Left cardiac atrium (tissue), 4 donors: ENCODE measurements around the gene ALX4. TPM values are rescaled to one million over a fixed set of nuclear protein-coding genes. Genes with fewer than 3 reads are reported as not detected.

Experiments
- ATAC-seq, 2 donors: fragments of 200-7000 bp; cut with Tn5 transposase; one replicate each; pipeline ENCODE4 v1.9.1; 2020; ENCODE audit warnings: mild to moderate bottlenecking in 2 of 2, moderate library complexity in 2 of 2
- DNase-seq: peaks from one replicate; pipeline ENCODE4 v3.0.0-alpha.2; 2020
- intact Hi-C, 2 donors: fragments of 100-400 bp; cut with DNase I; formaldehyde crosslinking; loops; one replicate each; pipeline versions ENCODE4 v1.14.1 to v1.15.1; 2022 to 2023
- long read RNA-seq: library from polyadenylated mRNA; unstranded; transcript quantifications from one replicate; pipeline ENCODE4 v2.0.0, GENCODE V29; 2021
- total RNA-seq, 2 donors: library from RNA; stranded (reverse); fragmentation: NEBNext Ultra II Directional; extraction: Animal tissue kit (Norgen Biotek cat#: 25700); gene quantifications; one replicate each; pipeline ENCODE4 v1.2.1, GENCODE V29; 2021
- donor health status: DM: no; HTN: yes; CAD: no.
- donor health status: DM: no; HTN: yes; CAD: no; lungs with severe emphysema.
- donor health status: DM: yes; HTN: yes; CAD: no.
- donor health status: Dilated cardiomyopathy.

Gene ALX4
- total RNA-seq, result under 1 TPM in 1 of 2 donors, not detected in 1; 0.03 TPM
- long read RNA-seq, result 0 reads

GRCh38 chr11:44309478-44310205 is at the start of gene ALX4:
Gene ALX4 (minus strand): TSS chr11:44310139. CDS start chr11:44310062, 77 bp downstream.
- ATAC-seq, result peak; percentile 65 to 68
- intact Hi-C loops, result loop anchor here in 1 of 2 donors (10.0 kb wide), 1 partner anchor 165 kb away; no protein-coding TSS in a partner anchor

GRCh38 chr11:44359162-44359561 is 49.2 kb upstream of the ALX4 start:
- no peak for DNase-seq
- intact Hi-C loops, result no loop called here
- no peak for ATAC-seq

More at GRCh38 chr11:44309478-44310205, at the start of gene ALX4:
- peak; percentile 50 for DNase-seq

GRCh38 chr11:44358713-44359112 is 48.8 kb upstream of the ALX4 start:
- intact Hi-C loops, result no loop called here
- no peak for ATAC-seq
- no peak for DNase-seq

GRCh38 chr11:44357711-44358110 is 47.8 kb upstream of the ALX4 start:
- DNase-seq (no peak), ATAC-seq (no peak)
- intact Hi-C loops, result no loop called here

- intact Hi-C loops, result no loop called here
- no peak for ATAC-seq
- DNase-seq, result no peak
Observed at GRCh38 chr11:44356351-44356750, 46.4 kb upstream of the ALX4 start.

DNA sequence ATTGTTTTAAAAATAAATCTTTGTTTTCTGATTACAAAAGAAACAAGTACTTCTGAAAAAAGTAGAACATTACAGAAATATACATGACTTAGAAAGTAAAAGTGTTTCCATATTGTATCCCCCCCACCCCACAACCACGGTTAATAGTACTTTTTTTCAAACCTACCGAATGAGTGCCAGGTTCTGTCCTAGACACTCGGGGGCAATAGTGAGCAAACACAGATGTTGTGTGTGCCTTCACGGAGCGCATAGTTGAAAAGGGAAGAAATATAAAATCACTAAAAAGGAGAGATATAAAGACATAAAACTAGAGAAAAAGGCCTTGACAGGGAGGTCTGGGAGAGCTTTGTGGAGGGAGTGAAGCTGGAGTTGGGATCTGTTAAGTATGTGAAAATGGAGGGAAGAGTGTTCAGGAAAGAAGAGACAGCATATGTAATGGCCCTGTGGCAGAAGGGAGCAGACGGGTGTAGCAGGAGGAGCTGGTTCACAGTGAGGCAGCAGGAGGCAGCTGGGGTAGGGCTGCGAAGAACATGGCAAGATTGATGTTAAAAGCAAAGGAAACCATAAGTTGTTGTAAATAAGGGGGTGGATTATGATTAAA is 42.1 kb upstream of the ALX4 start:
- no peak for ATAC-seq
- intact Hi-C loops, result no loop called here
- DNase-seq, result no peak

- intact Hi-C loops, result no loop called here
Observed at GRCh38 chr11:44351006-44351660, 41.2 kb upstream of the ALX4 start.

GRCh38 chr11:44349328-44349727 is 39.4 kb upstream of the ALX4 start:
- no peak for DNase-seq
- no peak for ATAC-seq
- intact Hi-C loops, result no loop called here

More at GRCh38 chr11:44351006-44351660, 41.2 kb upstream of the ALX4 start:
- ATAC-seq, result no peak
- no peak for DNase-seq

GRCh38 chr11:44348721-44349120 is 38.8 kb upstream of the ALX4 start:
- intact Hi-C loops, result no loop called here
- no peak for DNase-seq
- no peak for ATAC-seq

- intact Hi-C loops, result no loop called here
- ATAC-seq, result no peak
- no peak for DNase-seq
Observed at GRCh38 chr11:44348114-44348513, 38.2 kb upstream of the ALX4 start.

GRCh38 chr11:44347538-44347937 is 37.6 kb upstream of the ALX4 start:
- DNase-seq (no peak), ATAC-seq (no peak)
- intact Hi-C loops, result no loop called here

- intact Hi-C loops, result no loop called here
Observed at GRCh38 chr11:44346983-44347382, 37.0 kb upstream of the ALX4 start.

DNA sequence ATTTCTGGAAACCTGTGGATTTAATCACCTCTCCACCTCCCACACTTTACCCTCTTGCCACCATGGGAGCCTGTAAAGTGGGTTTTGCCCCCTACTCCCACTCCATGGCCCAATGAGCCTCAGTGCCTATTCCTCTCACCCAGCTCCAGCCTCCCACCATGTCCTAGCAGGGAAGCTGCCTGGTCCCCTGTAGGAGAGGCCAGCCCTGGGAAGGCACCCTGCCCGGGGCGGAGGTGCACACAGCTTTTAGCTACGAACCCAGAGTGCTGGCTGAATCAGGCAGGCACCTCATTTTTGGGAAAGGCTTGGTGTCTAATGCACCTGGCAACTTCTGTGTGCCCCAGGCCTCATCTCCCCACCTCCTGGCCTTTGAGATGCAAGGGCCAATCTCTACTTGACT is 35.8 kb upstream of the ALX4 start:
- intact Hi-C loops, result no loop called here
- ATAC-seq (no peak), DNase-seq (no peak)

More at GRCh38 chr11:44346983-44347382, 37.0 kb upstream of the ALX4 start:
- ATAC-seq, result no peak
- no peak for DNase-seq

GRCh38 chr11:44344921-44345320 is 35.0 kb upstream of the ALX4 start:
- intact Hi-C loops, result no loop called here
- DNase-seq (no peak), ATAC-seq (no peak)

DNA sequence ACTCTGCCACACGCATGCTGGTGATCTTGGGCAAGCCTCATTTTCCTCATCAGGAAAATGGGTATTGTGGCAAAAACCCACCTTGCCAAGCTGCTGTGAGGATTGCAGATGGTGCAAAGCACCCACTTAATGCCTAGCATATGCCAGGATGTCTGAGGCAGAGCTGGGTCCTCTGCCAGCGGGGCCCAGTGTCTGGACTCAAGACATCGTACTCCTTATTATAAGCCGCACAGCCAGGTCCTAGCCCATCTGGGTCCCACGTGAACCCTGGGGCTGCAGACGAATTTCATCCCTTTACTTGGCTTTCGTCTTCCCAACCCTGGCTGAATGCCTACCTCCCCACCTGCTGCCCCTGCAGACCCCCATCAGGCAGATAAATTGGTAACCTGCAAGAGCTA is 34.5 kb upstream of the ALX4 start:
- intact Hi-C loops, result no loop called here
- ATAC-seq (no peak), DNase-seq (no peak)

DNA sequence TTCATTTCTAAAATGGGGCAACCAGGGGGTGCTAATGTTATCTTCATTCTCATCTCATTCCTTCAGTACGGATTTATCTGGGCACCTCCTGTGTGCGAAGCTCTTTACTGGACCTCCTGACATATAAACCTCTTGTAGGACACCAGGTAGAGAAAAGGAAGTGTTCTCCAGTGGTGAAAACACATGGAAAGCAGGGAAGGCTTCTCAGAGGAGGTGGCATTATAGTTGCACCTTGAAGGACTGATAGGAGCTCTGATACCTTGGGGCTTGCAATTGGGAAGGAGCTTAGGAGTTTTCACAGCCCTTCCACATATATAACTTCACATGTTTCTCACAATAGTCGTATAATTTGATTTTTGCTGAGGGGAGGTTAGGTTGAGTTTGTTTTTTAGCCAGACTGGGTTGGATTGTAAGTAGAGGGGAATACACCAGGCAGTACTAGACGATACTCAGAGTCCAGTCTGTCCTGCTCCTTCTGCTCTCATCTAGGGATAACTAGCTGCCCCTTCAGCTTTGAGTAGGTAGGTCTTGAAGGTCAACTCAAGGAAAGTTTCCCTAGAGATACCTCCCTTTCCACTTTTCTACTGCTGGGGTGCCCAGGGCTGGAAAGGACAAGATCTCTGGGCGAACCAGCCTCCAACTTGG is 34.0 kb upstream of the ALX4 start:
- intact Hi-C loops, result no loop called here
- DNase-seq, result no peak
- ATAC-seq, result no peak

DNA sequence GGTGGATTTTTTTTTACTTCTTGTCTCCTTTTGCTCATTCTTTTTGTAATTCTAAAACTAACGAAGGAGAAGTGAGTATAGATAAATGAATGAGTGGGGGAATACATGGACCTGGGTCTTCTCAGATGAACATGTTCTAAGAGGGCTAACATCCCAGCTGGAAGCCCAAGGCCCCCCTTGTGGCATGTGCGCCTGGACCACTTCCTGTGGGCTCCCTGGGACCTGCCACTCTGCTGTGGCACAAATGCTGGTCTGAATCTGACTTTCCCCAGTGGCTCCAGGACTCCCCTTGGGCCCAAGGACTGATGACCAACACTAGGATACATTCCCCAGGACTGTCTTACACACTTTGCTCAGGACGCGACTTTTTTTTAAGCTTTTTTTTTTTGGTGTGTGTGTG is 32.7 kb upstream of the ALX4 start:
- intact Hi-C loops, result no loop called here
- ATAC-seq (no peak), DNase-seq (no peak)

- DNase-seq, result no peak
- no peak for ATAC-seq
- intact Hi-C loops, result no loop called here
Observed at GRCh38 chr11:44340656-44341055, 30.7 kb upstream of the ALX4 start.

GRCh38 chr11:44339530-44339883 is 29.6 kb upstream of the ALX4 start:
- DNase-seq (no peak), ATAC-seq (no peak)
- intact Hi-C loops, result no loop called here
